WERI-Rb-1 (cell line): ENCODE data around the gene SRSF11.

Experiments used
- DNase-seq: peaks from one replicate; pipeline ENCODE4 v3.0.0-alpha.2; 2020
- H3K27ac ChIP-seq: fragments of 250-450 bp; sonication (Bioruptor Pico); 2 replicates; pipeline ENCODE4 v1.5.1; 2020; ENCODE audit warnings: mild to moderate bottlenecking, moderate library complexity
- H3K27me3 ChIP-seq: fragments of 250-450 bp; sonication (Bioruptor Pico); 2 replicates; pipeline ENCODE4 v1.5.1; 2021; ENCODE audit warnings: mild to moderate bottlenecking, low read depth, moderate library complexity; ENCODE audit not compliant: insufficient read depth, severe bottlenecking
- H3K36me3 ChIP-seq: fragments of 250-450 bp; sonication (Bioruptor Pico); 2 replicates; pipeline ENCODE4 v1.5.1; 2020; ENCODE audit warnings: mild to moderate bottlenecking, moderate library complexity
- H3K4me3 ChIP-seq: 2 replicates; pipeline ENCODE4 v1.5.1; 2011; ENCODE audit warnings: low read depth, mild to moderate bottlenecking, control low read depth, low read length
- H3K9me3 ChIP-seq: fragments of 250-450 bp; sonication (Bioruptor Pico); 2 replicates; pipeline ENCODE4 v1.5.1; 2021; ENCODE audit warnings: mild to moderate bottlenecking, moderate library complexity; ENCODE audit not compliant: severe bottlenecking
- TF ChIP-seq, protein P1 (sequence below): IDR thresholded peaks from 2 replicates; pipeline ENCODE4 v1.5.1; 2011; ENCODE audit warnings: low read depth, mild to moderate bottlenecking, control low read depth, inconsistent platforms, low read length

SRSF11 gene

GRCh38 chr1:70278710-70279109, 57.5 kb downstream of the SRSF11 start:
- Histone ChIP-seq H3K4me3 (no peak overlapping the region), H3K9me3 (no peaks in the 10 kb centered on the region), H3K36me3 (peaks cover 12% of the 10 kb centered on the region), H3K27me3 (no peaks in the 10 kb centered on the region), H3K27ac (no peak overlapping the region)
- TF ChIP-seq, protein P1, sequence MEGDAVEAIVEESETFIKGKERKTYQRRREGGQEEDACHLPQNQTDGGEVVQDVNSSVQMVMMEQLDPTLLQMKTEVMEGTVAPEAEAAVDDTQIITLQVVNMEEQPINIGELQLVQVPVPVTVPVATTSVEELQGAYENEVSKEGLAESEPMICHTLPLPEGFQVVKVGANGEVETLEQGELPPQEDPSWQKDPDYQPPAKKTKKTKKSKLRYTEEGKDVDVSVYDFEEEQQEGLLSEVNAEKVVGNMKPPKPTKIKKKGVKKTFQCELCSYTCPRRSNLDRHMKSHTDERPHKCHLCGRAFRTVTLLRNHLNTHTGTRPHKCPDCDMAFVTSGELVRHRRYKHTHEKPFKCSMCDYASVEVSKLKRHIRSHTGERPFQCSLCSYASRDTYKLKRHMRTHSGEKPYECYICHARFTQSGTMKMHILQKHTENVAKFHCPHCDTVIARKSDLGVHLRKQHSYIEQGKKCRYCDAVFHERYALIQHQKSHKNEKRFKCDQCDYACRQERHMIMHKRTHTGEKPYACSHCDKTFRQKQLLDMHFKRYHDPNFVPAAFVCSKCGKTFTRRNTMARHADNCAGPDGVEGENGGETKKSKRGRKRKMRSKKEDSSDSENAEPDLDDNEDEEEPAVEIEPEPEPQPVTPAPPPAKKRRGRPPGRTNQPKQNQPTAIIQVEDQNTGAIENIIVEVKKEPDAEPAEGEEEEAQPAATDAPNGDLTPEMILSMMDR, result no peak
- no peak for DNase-seq

- no peak overlapping the region for H3K27ac ChIP-seq
- H3K27me3 ChIP-seq, result no peaks in the 10 kb centered on the region
- no peak for DNase-seq
- TF ChIP-seq, protein P1, result no peak
- no peak overlapping the region for H3K4me3 ChIP-seq
- peaks cover 6% of the 10 kb centered on the region for H3K36me3 ChIP-seq
- no peaks in the 10 kb centered on the region for H3K9me3 ChIP-seq
Measured at GRCh38 chr1:70284366-70284765, 63.2 kb downstream of the SRSF11 start.

GRCh38 chr1:70286453-70286852, 65.3 kb downstream of the SRSF11 start:
- Histone ChIP-seq H3K4me3 (no peak overlapping the region), H3K36me3 (peaks cover 11% of the 10 kb centered on the region), H3K27me3 (no peaks in the 10 kb centered on the region), H3K27ac (no peak overlapping the region), H3K9me3 (no peaks in the 10 kb centered on the region)
- no peak for DNase-seq
- TF ChIP-seq, protein P1, result no peak

- Histone ChIP-seq H3K36me3 (peaks cover 16% of the 10 kb centered on the region), H3K27ac (no peak overlapping the region), H3K4me3 (no peak overlapping the region), H3K9me3 (no peaks in the 10 kb centered on the region), H3K27me3 (no peaks in the 10 kb centered on the region)
- TF ChIP-seq, protein P1, result no peak
- no peak for DNase-seq
Measured at GRCh38 chr1:70288166-70288565, 67.0 kb downstream of the SRSF11 start.

- no peak overlapping the region for H3K27ac ChIP-seq
- TF ChIP-seq, protein P1, result no peak
- H3K36me3 ChIP-seq, result peaks cover 17% of the 10 kb centered on the region
- no peak for DNase-seq
- H3K27me3 ChIP-seq, result no peaks in the 10 kb centered on the region
- H3K4me3 ChIP-seq, result no peak overlapping the region
- H3K9me3 ChIP-seq, result no peaks in the 10 kb centered on the region
Measured at GRCh38 chr1:70290218-70290617, 69.0 kb downstream of the SRSF11 start.

- H3K9me3 ChIP-seq, result no peaks in the 10 kb centered on the region
- DNase-seq, result no peak
- H3K27me3 ChIP-seq, result no peaks in the 10 kb centered on the region
- TF ChIP-seq, protein P1, result no peak
- no peak overlapping the region for H3K27ac ChIP-seq
- H3K4me3 ChIP-seq, result no peak overlapping the region
- H3K36me3 ChIP-seq, result peaks cover 20% of the 10 kb centered on the region
Measured at GRCh38 chr1:70293186-70293843, 72.1 kb downstream of the SRSF11 start.
